Panc1 (cell line): ENCODE data around the gene CTNNAL1. TPM values are rescaled to one million over a fixed set of nuclear protein-coding genes. Genes with fewer than 3 reads are reported as not detected.

Experiments
- ATAC-seq: fragments of 200-7000 bp; cut with Tn5 transposase; 2 replicates; pipeline ENCODE4 v1.9.1; 2020; ENCODE audit warnings: mild to moderate bottlenecking, moderate library complexity
- BruUV-seq: library from RNA; stranded (reverse); fragments of 400-500 nt; replicated peaks from 2 replicates; lab custom pipeline; 2021; lab: Mats Ljungman, UMichigan
- CTCF ChIA-PET: fragments of 300-600 bp; sonication (Branson Sonifier 250); formaldehyde crosslinking; loops from one replicate; lab custom pipeline; 2022; ENCODE audit warnings: antibody characterized with exemption; lab: Charles Lee
- POLR2A ChIA-PET: fragments of 300-600 bp; sonication (Branson Sonifier 250); formaldehyde crosslinking; loops from one replicate; lab custom pipeline; 2022; ENCODE audit warnings: antibody characterized with exemption; lab: Charles Lee
- DNase-seq: peaks from one replicate; pipeline ENCODE4 v3.0.0-alpha.2; 2010; ENCODE audit warnings: low read depth, low spot score
- H3K27ac ChIP-seq: 2 replicates; pipeline ENCODE4 v1.5.1; 2011; ENCODE audit warnings: mild to moderate bottlenecking, low read length, inconsistent platforms
- H3K27me3 ChIP-seq: fragments of 200-500 bp; sonication (Bioruptor generic); 2 replicates; pipeline ENCODE4 v1.6.0; 2014; ENCODE audit warnings: low read length, inconsistent platforms; ENCODE audit not compliant: control insufficient read depth, insufficient read depth
- H3K36me3 ChIP-seq: fragments of 200-500 bp; sonication (Bioruptor generic); 2 replicates; pipeline ENCODE4 v1.5.1; 2014; ENCODE audit warnings: inconsistent platforms, mild to moderate bottlenecking, low read length, moderate library complexity; ENCODE audit not compliant: control insufficient read depth, insufficient read depth
- H3K4me1 ChIP-seq: 2 replicates; pipeline ENCODE4 v1.5.1; 2011; ENCODE audit warnings: inconsistent platforms, mild to moderate bottlenecking, low read length, moderate library complexity; ENCODE audit not compliant: control insufficient read depth, insufficient read depth
- H3K4me3 ChIP-seq, 2 experiments: 2 replicates each; pipeline ENCODE4 v1.5.1; 2011 to 2012; ENCODE audit warnings: low read depth in 2 of 2, low read length in 2 of 2, mild to moderate bottlenecking in 2 of 2, inconsistent platforms in 1 of 2, moderate library complexity in 1 of 2
- H3K9me3 ChIP-seq: fragments of 200-500 bp; sonication (Bioruptor generic); 2 replicates; pipeline ENCODE4 v1.5.1; 2014; ENCODE audit warnings: low read depth, mild to moderate bottlenecking, inconsistent platforms, low read length, moderate library complexity; ENCODE audit not compliant: control insufficient read depth, insufficient read depth
- POLR2AphosphoS5 ChIP-seq: IDR thresholded peaks from 2 replicates; pipeline ENCODE4 v1.6.1; 2012; ENCODE audit warnings: mild to moderate bottlenecking, low read depth, low read length, moderate library complexity
- SIN3A ChIP-seq: IDR thresholded peaks from 2 replicates; pipeline ENCODE4 v1.6.1; 2012; ENCODE audit warnings: low read depth, mild to moderate bottlenecking, low read length, moderate library complexity, borderline replicate concordance; ENCODE audit not compliant: insufficient read depth
- TCF7L2 ChIP-seq: IDR thresholded peaks from 2 replicates; pipeline ENCODE4 v1.6.1; 2011; ENCODE audit warnings: mild to moderate bottlenecking, low read depth, low read length, inconsistent platforms
- in situ Hi-C: cut with HindIII; loops from 2 replicates; pipeline ENCODE4 v1.10.0; 2016; ENCODE audit warnings: low sequenced_read_pairs, low pct_unique_long_range_greater_than_20kb
- intact Hi-C: fragments of 100-400 bp; cut with micrococcal nuclease; formaldehyde crosslinking; loops from one replicate; pipeline ENCODE4 v1.10.0; 2022; ENCODE audit not compliant: unreplicated experiment
- total RNA-seq: library from RNA; stranded (reverse); gene quantifications from one replicate; pipeline ENCODE4 v1.2.1, GENCODE V29; 2021; ENCODE audit not compliant: unreplicated experiment
- TF ChIP-seq, protein P1 (sequence below): fragments of 450-650 bp; IDR thresholded peaks from 2 replicates; pipeline ENCODE4 v1.5.1; 2017; ENCODE audit warnings: mild to moderate bottlenecking
- TF ChIP-seq, protein P2 (sequence below), 2 experiments: IDR thresholded peaks; 2 replicates each; pipeline ENCODE4 v1.6.1; 2011 to 2012; ENCODE audit warnings: low read depth in 2 of 2, control low read depth in 1 of 2, low read length in 1 of 2, mild to moderate bottlenecking in 1 of 2, moderate library complexity in 1 of 2; ENCODE audit not compliant: insufficient read depth in 1 of 2

The CTNNAL1 gene
- total RNA-seq, 1 experiment from 2014 or later: 79.8 TPM

DNA sequence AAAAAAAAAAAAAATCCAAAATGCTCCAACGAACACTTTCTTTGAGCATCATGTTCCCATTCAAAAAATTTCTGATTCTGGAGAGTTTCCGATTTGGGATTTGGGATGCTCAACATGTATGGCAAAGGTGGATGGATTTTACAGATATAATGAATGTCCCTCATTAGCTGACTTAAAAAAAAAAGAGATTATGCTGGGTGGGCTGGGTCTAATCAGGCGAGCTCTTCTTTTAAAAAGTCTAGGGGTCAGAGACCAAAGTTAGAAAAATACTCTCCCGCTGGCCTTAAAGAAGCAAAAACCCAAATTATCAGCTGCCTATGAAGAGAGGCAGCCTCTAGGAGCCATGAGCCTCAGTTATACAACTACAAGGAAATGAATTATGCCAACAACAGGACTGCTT is 15.2 kb upstream of the CTNNAL1 start:
- Histone ChIP-seq H3K4me1 (peaks cover 6% of the 10 kb centered on the region), H3K36me3 (no peaks in the 10 kb centered on the region; the same call in none of the 2 replicates), H3K4me3 (no peak overlapping the region), H3K27ac (no peak overlapping the region), H3K27me3 (no peaks in the 10 kb centered on the region), H3K9me3 (no peaks in the 10 kb centered on the region)
- TF ChIP-seq POLR2AphosphoS5 (no peak), SIN3A (no peak), TCF7L2 (no peak)
- TF ChIP-seq, protein P1, sequence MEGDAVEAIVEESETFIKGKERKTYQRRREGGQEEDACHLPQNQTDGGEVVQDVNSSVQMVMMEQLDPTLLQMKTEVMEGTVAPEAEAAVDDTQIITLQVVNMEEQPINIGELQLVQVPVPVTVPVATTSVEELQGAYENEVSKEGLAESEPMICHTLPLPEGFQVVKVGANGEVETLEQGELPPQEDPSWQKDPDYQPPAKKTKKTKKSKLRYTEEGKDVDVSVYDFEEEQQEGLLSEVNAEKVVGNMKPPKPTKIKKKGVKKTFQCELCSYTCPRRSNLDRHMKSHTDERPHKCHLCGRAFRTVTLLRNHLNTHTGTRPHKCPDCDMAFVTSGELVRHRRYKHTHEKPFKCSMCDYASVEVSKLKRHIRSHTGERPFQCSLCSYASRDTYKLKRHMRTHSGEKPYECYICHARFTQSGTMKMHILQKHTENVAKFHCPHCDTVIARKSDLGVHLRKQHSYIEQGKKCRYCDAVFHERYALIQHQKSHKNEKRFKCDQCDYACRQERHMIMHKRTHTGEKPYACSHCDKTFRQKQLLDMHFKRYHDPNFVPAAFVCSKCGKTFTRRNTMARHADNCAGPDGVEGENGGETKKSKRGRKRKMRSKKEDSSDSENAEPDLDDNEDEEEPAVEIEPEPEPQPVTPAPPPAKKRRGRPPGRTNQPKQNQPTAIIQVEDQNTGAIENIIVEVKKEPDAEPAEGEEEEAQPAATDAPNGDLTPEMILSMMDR: no peak
- TF ChIP-seq, protein P2, sequence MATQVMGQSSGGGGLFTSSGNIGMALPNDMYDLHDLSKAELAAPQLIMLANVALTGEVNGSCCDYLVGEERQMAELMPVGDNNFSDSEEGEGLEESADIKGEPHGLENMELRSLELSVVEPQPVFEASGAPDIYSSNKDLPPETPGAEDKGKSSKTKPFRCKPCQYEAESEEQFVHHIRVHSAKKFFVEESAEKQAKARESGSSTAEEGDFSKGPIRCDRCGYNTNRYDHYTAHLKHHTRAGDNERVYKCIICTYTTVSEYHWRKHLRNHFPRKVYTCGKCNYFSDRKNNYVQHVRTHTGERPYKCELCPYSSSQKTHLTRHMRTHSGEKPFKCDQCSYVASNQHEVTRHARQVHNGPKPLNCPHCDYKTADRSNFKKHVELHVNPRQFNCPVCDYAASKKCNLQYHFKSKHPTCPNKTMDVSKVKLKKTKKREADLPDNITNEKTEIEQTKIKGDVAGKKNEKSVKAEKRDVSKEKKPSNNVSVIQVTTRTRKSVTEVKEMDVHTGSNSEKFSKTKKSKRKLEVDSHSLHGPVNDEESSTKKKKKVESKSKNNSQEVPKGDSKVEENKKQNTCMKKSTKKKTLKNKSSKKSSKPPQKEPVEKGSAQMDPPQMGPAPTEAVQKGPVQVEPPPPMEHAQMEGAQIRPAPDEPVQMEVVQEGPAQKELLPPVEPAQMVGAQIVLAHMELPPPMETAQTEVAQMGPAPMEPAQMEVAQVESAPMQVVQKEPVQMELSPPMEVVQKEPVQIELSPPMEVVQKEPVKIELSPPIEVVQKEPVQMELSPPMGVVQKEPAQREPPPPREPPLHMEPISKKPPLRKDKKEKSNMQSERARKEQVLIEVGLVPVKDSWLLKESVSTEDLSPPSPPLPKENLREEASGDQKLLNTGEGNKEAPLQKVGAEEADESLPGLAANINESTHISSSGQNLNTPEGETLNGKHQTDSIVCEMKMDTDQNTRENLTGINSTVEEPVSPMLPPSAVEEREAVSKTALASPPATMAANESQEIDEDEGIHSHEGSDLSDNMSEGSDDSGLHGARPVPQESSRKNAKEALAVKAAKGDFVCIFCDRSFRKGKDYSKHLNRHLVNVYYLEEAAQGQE (IDR thresholded peaks at IDR 0.05; ENCODE audit: insufficient read depth in 1 of 2, low read depth in 2 of 2, low read length in 1 of 2): no peak
- CTCF ChIA-PET: no interaction called here
- no peak for ATAC-seq
- DNase-seq: no peak
- intact Hi-C loops: no loop called here
- POLR2A ChIA-PET: no interaction called here
- in situ Hi-C loops: no loop called here
- BruUV-seq: no TSS peak

DNA sequence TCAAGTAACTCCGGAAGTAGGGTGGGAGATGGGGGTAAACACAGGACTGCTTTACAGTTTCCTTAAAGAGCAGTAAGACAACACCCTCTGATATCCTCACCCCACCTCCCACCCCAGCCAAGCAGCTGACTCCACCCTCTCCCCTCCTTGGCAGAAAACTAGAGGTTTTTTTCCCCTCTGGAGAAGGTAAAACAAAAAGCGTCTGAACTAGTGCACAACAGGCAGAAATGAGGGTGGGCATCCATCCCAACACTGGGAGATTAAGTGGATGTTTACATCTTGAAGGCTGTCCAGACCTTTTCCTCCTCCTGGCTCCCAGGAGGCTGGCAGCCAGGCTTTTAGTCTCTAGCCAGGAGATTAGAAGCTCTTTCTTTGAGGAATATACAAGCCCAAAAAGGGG is 13.9 kb upstream of the CTNNAL1 start:
- ATAC-seq (no peak), DNase-seq (no peak)
- no TSS peak for BruUV-seq
- Histone ChIP-seq H3K36me3 (no peaks in the 10 kb centered on the region; the same call in 1 of the 2 replicates), H3K27ac (no peak overlapping the region), H3K9me3 (no peaks in the 10 kb centered on the region), H3K27me3 (no peaks in the 10 kb centered on the region), H3K4me3 (no peak overlapping the region), H3K4me1 (peaks cover 6% of the 10 kb centered on the region)
- intact Hi-C loops: no loop called here
- TF ChIP-seq POLR2AphosphoS5 (no peak), TCF7L2 (no peak)
- TF ChIP-seq, protein P2 (IDR thresholded peaks at IDR 0.05; ENCODE audit: insufficient read depth in 1 of 2, low read depth in 2 of 2, low read length in 1 of 2): no peak
- POLR2A ChIA-PET: no interaction called here
- in situ Hi-C loops: no loop called here
- CTCF ChIA-PET: no interaction called here
